Smooth muscle cell (in vitro differentiated cells): Measurements from ENCODE around the gene GRM7. TPM values are rescaled to one million over a fixed set of nuclear protein-coding genes. Genes with fewer than 3 reads are reported as not detected.

ENCODE experiments used
- DNase-seq: peaks from one replicate; lab custom pipeline; 2025; ENCODE audit not compliant: unreplicated experiment; lab: John Stamatoyannopoulos, UW
- H2AFZ ChIP-seq: fragments of 200-600 bp; sonication (generic); 2 replicates; pipeline ENCODE4 v1.6.0; 2016; ENCODE audit warnings: antibody characterized with exemption, low read depth, mild to moderate bottlenecking
- H3F3A ChIP-seq: fragments of 200-600 bp; sonication (generic); 2 replicates; pipeline ENCODE4 v1.6.0; 2017; ENCODE audit warnings: antibody characterized with exemption, low read depth
- H3K27ac ChIP-seq: fragments of 200-600 bp; sonication (generic); 2 replicates; pipeline ENCODE4 v1.5.1; 2016; ENCODE audit warnings: low read depth, mild to moderate bottlenecking
- H3K27me3 ChIP-seq: fragments of 200-600 bp; sonication (generic); 2 replicates; pipeline ENCODE4 v1.6.1; 2016; ENCODE audit warnings: low read depth, mild to moderate bottlenecking
- H3K36me3 ChIP-seq: fragments of 200-600 bp; sonication (generic); 2 replicates; pipeline ENCODE4 v1.5.1; 2016; ENCODE audit warnings: low read depth
- H3K4me1 ChIP-seq: fragments of 200-600 bp; sonication (generic); 2 replicates; pipeline ENCODE4 v1.5.1; 2016; ENCODE audit warnings: low read depth
- H3K4me2 ChIP-seq: fragments of 200-600 bp; sonication (generic); 2 replicates; pipeline ENCODE4 v1.6.0; 2016; ENCODE audit warnings: mild to moderate bottlenecking
- H3K4me3 ChIP-seq: fragments of 200-600 bp; sonication (generic); 2 replicates; pipeline ENCODE4 v1.5.1; 2016; ENCODE audit warnings: mild to moderate bottlenecking
- H3K79me2 ChIP-seq: fragments of 200-600 bp; sonication (generic); 2 replicates; pipeline ENCODE4 v1.6.0; 2016; ENCODE audit warnings: low read depth, mild to moderate bottlenecking
- H3K9ac ChIP-seq: fragments of 200-600 bp; sonication (generic); 2 replicates; pipeline ENCODE4 v1.6.0; 2016; ENCODE audit warnings: low read depth
- H3K9me3 ChIP-seq: fragments of 200-600 bp; sonication (generic); replicated peaks from 2 replicates; pipeline ENCODE4 v1.5.1; 2016; ENCODE audit warnings: low read depth
- H4K20me1 ChIP-seq: fragments of 200-600 bp; sonication (generic); 2 replicates; pipeline ENCODE4 v1.6.0; 2016; ENCODE audit warnings: low read depth
- WGBS: methylation state at CpG from one replicate; pipeline ENCODE4 v1.1.7; 2016; ENCODE audit warnings: low lambda C conversion rate; 5-methylcytosine and 5-hydroxymethylcytosine counted together
- polyA plus RNA-seq: library from polyadenylated mRNA; unstranded; fragments of >200 nt; fragmentation: Nextera tagmentation; extraction: Ambion mirVana; gene quantifications from 2 replicates; pipeline ENCODE4 v1.2.1, GENCODE V29; 2016
- total RNA-seq: library from RNA; depleted of rRNA; stranded (reverse); fragments of >200 nt; gene quantifications from 2 replicates; pipeline ENCODE4 v1.2.3, GENCODE V29; 2014
- TF ChIP-seq, protein P1 (sequence below): fragments of 200-600 bp; sonication (generic); IDR thresholded peaks from 2 replicates; pipeline ENCODE4 v1.5.1; 2017; ENCODE audit warnings: borderline replicate concordance, mild to moderate bottlenecking, antibody characterized with exemption; ENCODE audit not compliant: insufficient read depth, poor library complexity, severe bottlenecking

GRM7 gene
- total and polyA plus RNA-seq, 2 experiments from 2014 or later: not detected

DNA sequence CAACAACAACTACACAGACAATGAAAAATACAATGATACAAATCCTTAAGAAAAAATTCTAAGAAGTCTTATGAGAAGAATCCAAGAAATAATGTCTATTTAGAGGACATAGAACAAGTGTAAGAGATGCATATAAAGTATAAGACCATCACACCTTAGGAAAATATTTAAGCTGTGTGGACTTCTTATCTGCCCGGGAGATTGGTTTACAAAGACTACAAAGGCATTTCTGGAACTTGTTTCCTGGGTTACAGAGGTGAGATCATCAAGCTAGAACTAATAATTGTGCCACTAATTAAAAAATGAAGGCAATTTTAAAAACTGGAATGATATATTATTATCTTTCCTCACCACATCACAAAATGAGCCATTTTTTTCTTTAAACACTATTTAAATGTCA, 507.1 kb downstream of the GRM7 start:
- Histone ChIP-seq H3K9ac (no peak overlapping the region), H3K27ac (no peak overlapping the region), H3K36me3 (no peaks in the 10 kb centered on the region), H3K4me2 (no peak overlapping the region), H2AFZ (no peak overlapping the region), H3K4me1 (no peaks in the 10 kb centered on the region), H3K9me3 (no peaks in the 10 kb centered on the region), H3K27me3 (no peaks in the 10 kb centered on the region), H3K79me2 (no peaks in the 10 kb centered on the region), H3K4me3 (no peak overlapping the region), H4K20me1 (no peaks in the 10 kb centered on the region), H3F3A (no peaks in the 10 kb centered on the region)
- DNase-seq: no peak
- 90% methylated on average over 1 of the region's 1 CpG for WGBS
- TF ChIP-seq, protein P1, sequence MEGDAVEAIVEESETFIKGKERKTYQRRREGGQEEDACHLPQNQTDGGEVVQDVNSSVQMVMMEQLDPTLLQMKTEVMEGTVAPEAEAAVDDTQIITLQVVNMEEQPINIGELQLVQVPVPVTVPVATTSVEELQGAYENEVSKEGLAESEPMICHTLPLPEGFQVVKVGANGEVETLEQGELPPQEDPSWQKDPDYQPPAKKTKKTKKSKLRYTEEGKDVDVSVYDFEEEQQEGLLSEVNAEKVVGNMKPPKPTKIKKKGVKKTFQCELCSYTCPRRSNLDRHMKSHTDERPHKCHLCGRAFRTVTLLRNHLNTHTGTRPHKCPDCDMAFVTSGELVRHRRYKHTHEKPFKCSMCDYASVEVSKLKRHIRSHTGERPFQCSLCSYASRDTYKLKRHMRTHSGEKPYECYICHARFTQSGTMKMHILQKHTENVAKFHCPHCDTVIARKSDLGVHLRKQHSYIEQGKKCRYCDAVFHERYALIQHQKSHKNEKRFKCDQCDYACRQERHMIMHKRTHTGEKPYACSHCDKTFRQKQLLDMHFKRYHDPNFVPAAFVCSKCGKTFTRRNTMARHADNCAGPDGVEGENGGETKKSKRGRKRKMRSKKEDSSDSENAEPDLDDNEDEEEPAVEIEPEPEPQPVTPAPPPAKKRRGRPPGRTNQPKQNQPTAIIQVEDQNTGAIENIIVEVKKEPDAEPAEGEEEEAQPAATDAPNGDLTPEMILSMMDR: no peak

DNA sequence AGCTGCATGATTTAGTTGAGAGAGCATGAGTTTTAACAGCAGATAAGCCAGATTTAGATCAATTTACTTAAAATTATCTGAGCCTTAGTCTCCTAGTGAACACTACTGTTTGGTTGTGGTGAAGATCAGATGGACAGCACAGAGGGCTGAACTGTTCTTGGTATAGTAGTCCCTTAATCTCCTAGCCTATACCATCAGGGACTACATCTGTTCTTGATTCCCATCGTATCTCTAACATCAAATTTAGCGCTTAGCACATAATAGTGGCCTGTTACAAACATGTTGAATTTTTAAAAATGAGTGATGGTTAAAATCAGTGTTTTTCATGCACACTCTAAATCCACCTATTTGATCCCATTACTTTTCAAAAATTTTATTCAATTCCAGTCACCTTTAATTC, 507.7 kb downstream of the GRM7 start:
- Histone ChIP-seq H3K4me2 (no peak overlapping the region), H3K27ac (no peak overlapping the region), H3K4me3 (no peak overlapping the region), H3K9ac (no peak overlapping the region), H3K79me2 (no peaks in the 10 kb centered on the region), H4K20me1 (no peaks in the 10 kb centered on the region), H3K9me3 (no peaks in the 10 kb centered on the region), H3K36me3 (no peaks in the 10 kb centered on the region), H2AFZ (no peak overlapping the region), H3K27me3 (no peaks in the 10 kb centered on the region), H3F3A (no peaks in the 10 kb centered on the region), H3K4me1 (no peaks in the 10 kb centered on the region)
- TF ChIP-seq, protein P1: no peak
- WGBS: 98% methylated on average over 2 of the region's 2 CpGs
- DNase-seq: no peak

DNA sequence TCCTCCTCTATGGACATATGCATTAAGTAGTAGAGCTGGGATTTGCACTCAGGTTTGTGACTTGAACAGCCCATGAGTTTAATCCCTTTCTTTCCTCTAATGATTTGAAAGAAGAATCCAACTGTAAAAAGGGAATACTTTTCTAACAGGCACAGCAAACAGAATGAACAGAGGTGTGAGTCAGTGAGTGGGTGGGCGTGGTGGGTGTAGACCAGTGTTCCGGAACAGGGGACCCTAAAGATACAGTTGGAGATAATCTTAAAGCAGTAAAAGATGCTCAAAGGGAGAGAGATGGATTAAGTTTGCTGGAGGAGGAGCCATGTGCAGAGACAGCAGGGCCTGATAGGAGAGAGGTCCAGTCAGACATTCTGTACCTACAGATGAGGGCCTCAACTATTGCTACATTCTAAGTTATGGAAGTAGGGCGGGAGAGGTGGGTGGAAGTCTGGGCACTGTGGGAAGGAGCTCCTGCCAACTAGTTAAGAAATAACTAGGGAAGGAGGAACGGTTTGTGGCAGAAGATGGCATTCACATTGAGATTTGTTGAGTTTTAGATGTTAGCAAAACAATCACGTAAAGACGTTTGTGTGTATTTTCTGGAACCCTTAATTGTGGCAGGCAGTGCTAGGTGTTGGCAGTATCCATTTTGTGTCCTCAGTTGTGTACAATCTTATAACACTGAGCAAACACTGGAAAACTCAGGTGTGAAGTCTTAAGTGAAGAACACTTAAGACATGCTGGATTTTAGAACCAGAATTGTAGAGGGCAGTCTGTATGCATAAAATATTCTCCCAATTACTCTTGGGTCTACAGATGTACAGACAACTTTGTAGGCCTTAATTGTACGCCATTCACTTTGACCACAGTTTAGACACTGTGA, 511.0 kb downstream of the GRM7 start:
- Histone ChIP-seq H3K27me3 (no peaks in the 10 kb centered on the region), H3K79me2 (no peaks in the 10 kb centered on the region), H2AFZ (no peak overlapping the region), H3K4me1 (no peaks in the 10 kb centered on the region), H3K27ac (no peak overlapping the region), H3K9ac (no peak overlapping the region), H3K4me3 (no peak overlapping the region), H4K20me1 (no peaks in the 10 kb centered on the region), H3K36me3 (no peaks in the 10 kb centered on the region), H3K9me3 (no peaks in the 10 kb centered on the region), H3K4me2 (no peak overlapping the region), H3F3A (no peaks in the 10 kb centered on the region)
- TF ChIP-seq, protein P1: no peak
- DNase-seq: no peak
- 57% methylated on average over 7 of the region's 7 CpGs for WGBS

DNA sequence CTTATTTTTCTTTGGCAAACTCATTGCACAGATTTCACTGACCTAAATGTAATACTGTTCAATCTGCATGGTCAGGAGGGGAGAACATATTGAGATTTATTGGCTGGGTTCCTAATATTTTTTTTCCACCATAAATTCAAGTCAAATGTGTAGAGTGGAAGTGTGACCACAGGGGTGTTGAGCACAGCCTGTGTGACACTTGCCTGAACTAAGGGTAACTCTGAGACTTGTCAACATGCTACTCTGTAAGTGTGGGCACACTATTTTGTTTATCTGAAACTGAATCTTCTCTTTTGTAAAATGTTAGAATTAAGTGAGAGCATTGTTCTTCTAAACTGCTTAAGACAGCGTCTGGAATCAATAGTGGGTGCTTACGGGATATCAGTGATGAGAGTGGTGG, 516.2 kb downstream of the GRM7 start:
- no peak overlapping the region for H2AFZ ChIP-seq
- H3K27ac ChIP-seq: no peak overlapping the region
- H3K4me3 ChIP-seq: no peak overlapping the region
- TF ChIP-seq, protein P1: no peak
- no peak overlapping the region for H3K9ac ChIP-seq
- H3K4me2 ChIP-seq: no peak overlapping the region
- H3F3A ChIP-seq: no peaks in the 10 kb centered on the region
- no peaks in the 10 kb centered on the region for H3K4me1 ChIP-seq
- no peaks in the 10 kb centered on the region for H3K36me3 ChIP-seq
- no peaks in the 10 kb centered on the region for H4K20me1 ChIP-seq
- H3K9me3 ChIP-seq: no peaks in the 10 kb centered on the region
- no peaks in the 10 kb centered on the region for H3K79me2 ChIP-seq
- 84% methylated on average over 2 of the region's 2 CpGs for WGBS
- no peak for DNase-seq
- no peaks in the 10 kb centered on the region for H3K27me3 ChIP-seq
